IMR-90 (cell line): ENCODE measurements around the gene RBP2.

ENCODE experiments used
- CTCF ChIP-seq: conservative IDR thresholded peaks from 2 replicates; pipeline ENCODE4 v1.5.1; 2012; ENCODE audit warnings: mild to moderate bottlenecking, low read depth, low read length, improper control_type of control experiment
- MAZ ChIP-seq: IDR thresholded peaks from 2 replicates; pipeline ENCODE4 v1.6.1; 2012; ENCODE audit warnings: low read depth, mild to moderate bottlenecking, low read length, improper control_type of control experiment, moderate library complexity, borderline replicate concordance
- POLR2A ChIP-seq: IDR thresholded peaks from 2 replicates; pipeline ENCODE4 v1.6.1; 2012; ENCODE audit warnings: mild to moderate bottlenecking, low read depth, low read length
- RCOR1 ChIP-seq: IDR thresholded peaks from 2 replicates; pipeline ENCODE4 v1.6.1; 2012; ENCODE audit warnings: mild to moderate bottlenecking, low read length, improper control_type of control experiment; ENCODE audit not compliant: insufficient replicate concordance
- RFX5 ChIP-seq: IDR thresholded peaks from 2 replicates; pipeline ENCODE4 v1.8.0; 2012; ENCODE audit warnings: low read depth, mild to moderate bottlenecking, low read length, moderate library complexity

- TF ChIP-seq CTCF: no peak
- no peak for TF ChIP-seq RFX5
- no peak for TF ChIP-seq POLR2A
- no peak for TF ChIP-seq MAZ
- no peak for TF ChIP-seq RCOR1
Measured at GRCh38 chr3:139481116-139481515, 4.8 kb upstream of the RBP2 start.
